ENCODE measurements around the gene ZBTB7C.

ZBTB7C gene

GRCh38 chr18:48159816-48160215 is 249.4 kb downstream of the ZBTB7C start:
- no peak for DNase-seq

- DNase-seq, result no peak
Measured at GRCh38 chr18:48158721-48159120, 250.5 kb downstream of the ZBTB7C start.

DNA sequence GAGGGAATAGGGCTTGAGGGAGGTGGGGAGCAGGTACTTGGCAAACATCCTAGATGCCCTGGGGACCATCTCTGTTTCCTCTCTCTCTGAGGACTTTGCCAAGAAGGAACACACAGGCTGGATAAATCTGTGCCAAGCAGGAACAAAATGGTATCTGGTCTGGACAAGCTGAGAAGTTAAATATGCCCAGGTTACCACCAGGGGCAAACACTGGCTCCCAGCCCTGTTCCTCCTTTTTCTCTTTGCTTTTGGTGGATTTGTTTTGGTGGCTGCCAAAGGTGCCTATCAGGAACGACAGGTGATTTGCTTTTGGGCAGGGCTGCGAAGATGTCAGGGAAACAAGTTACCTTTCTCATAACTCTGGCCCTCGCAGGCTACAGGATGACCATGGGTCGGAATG is 251.2 kb downstream of the ZBTB7C start:
- no peak for DNase-seq

DNA sequence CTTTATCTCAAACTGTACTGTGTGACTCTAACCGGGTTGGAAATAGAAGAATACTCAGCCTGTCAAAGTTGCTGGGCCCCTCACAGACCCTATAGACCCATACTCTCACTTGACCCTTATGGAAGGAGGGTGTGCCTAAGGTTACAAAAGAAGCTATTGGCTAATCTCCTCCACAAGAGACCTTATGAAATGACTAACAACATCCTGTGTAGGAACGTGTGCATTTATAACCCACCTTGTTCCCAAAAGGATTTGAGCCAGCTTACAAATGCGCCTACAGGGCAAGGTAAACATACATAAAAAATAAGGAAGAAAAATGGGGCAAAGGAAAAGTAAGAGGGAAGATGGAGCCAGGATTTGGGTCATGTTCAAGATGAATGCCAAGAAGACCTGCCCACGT is 253.3 kb downstream of the ZBTB7C start:
- DNase-seq, result no peak

- DNase-seq, result no peak
Measured at GRCh38 chr18:48154828-48155227, 254.4 kb downstream of the ZBTB7C start.

DNA sequence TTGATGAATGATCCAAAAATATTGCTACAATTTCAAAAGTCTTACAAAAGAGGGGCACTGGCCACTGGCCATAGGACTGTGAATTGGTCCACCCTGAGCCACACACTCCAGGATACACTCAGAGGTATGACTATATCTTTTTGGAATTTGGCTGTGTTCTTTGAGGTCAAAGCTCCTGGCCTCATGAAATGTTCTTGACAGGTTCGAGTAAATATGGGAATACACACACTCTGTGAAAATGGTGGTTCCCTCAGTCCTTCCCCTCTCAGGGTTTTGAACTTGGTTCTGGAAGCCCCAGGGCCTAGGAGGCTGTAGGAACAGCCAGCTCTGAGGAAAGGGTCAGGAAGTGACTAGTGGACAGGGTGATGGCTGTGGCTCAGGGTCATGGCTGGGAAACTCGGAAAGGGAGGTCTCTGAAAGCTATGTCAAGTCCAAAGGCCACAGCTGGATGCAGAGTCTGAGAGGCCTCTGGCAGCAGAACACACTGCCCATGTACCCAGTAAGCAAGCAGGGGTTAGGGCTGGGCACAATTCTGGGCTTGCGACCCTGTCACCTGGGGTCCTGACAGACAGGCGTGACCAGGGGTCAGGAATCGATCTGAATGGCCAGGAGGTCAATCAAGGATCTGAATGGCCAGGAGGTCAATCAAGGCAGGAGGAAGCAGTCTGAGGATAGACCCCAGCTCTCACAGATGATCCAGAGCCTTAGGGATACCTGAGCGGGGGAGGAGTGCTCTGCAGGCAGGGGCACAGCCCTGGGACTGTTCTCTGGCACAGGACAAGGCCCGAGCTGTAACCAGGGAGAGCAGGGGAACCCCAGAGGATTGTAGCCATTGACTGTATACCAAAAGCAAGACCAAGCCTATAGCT is 255.3 kb downstream of the ZBTB7C start:
- DNase-seq, result no peak

DNA sequence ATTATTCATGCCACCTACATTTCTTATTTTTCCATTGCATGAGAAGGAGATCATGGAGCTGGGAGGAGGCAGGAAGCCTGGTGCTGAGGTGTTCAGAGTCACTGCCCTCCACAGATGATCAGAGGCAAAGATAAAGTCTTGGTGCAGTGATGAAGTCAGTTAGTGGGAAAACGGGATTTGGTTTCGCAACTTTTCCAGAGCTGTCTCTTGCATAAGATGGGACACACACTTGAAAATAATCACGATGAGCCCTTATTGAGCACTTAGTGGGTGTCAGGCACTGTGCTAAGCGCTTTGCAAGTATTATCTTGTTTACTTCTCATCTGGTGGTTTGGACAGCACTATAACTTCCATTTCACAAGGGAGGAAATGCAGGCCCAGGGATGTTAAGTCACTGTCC is 256.6 kb downstream of the ZBTB7C start:
- DNase-seq, result no peak

DNA sequence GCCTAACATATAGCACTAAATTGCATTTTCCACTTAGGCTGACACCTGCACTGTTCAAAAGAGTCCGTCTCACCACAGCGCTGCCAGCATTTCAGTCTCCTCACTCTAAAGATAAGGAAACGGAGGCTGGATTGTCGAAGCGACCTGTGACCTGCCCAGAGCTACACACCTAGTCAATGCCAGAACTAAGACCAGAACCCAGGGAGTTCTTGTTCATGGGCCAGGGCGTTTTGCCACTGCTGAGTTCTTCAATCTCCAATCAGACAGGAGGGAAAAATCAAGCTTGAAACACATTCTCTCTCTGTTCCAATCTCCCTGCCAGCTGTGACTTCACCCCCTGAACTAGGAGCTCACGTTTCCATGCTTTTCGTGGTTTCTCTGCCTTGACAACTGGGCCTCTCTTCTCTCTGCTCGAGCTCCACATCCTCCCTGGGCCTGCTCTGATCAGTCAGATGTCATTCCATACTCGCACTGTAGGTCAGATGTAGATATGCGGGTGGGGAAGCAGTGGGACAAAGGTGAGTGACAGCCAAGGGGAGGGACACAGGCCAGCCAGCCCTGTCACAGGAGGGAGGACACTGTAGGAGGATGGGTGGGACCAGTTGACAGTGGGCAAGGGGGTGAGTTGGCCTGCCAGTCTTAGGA is 257.6 kb downstream of the ZBTB7C start:
- DNase-seq, result no peak

GRCh38 chr18:48149020-48149685 is 260.0 kb downstream of the ZBTB7C start:
- DNase-seq, result no peak

GRCh38 chr18:48142994-48143393 is 266.2 kb downstream of the ZBTB7C start:
- DNase-seq, result no peak

DNA sequence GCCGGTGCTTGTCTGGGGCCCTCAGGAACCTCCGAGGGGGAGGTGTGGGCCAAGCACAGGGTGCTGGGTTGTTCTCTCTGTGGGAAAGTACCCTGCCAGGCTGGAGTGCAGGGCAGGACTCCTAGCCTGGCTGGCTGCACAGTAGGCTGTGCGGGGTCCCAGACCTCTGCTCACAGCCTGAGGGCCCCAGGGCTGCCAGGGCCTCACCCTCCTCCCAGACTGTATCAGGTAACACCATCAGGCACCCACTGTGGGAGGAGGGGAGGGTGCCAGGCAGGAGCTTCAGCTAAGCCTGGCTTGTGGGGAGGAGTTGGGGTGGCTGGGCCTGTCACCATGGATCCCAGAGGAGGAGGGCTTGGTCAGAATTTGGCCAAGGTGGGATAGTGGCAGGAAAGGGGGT is 266.8 kb downstream of the ZBTB7C start:
- DNase-seq, result no peak

GRCh38 chr18:48140731-48141130 is 268.5 kb downstream of the ZBTB7C start:
- no peak for DNase-seq

- no peak for DNase-seq
Measured at GRCh38 chr18:48139431-48140347, 269.5 kb downstream of the ZBTB7C start.

DNA sequence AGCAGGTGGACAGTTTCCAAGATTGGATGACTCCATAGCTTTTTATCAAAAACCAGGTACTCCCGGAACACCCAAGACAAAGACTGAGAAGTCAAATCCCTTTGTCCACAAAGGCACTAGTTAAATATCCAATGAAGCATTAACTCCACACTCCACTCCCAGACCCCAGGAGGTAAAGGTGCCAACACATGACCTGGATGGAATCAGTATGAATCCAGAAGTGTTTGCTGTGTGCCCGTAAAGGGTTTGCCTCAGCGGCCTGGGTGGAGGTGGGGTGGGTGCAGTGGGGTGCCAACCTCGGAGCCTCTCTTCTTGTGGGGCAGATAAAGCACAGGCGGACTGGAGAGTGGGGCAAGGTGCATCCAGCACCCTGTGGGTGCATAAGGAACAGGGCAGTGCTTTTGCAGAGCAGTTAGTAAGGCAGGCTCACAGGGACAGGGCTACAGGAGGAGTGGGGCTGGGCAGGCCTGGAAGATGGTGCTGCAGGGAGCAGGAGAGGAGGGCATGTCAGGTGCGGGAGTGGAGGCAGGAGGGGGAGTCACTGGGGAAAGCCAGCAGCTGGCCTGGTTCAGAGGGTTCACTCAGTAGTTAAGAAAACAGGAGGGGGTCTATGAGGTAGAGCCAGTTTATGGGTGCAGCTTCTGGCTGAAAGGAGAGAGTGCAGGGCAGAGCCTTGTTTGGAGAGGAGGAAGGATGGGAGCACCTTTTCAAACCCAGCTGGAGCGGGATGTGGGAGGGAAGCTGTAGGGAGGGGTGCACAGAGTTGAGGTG is 270.3 kb downstream of the ZBTB7C start:
- no peak for DNase-seq

DNA sequence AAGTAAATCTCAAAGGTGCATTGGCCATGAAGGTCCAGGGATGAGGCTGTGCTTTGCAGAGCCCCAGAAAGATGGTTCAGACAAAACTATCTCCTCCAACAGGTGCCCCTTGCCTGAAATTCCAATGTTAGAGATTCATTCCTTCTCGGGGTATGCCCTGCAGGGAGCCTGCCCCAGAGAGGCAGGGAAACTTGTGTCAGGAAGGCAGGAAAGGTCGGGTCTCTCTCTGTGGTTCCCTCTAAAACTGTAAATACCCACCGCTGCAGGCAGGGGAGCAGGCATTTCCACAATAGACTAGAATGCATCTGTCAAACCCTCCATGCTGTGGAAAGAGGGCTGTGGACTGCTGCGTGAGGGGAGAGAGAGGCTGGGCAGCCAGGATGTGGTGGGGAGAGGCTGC is 271.0 kb downstream of the ZBTB7C start:
- DNase-seq, result no peak

DNA sequence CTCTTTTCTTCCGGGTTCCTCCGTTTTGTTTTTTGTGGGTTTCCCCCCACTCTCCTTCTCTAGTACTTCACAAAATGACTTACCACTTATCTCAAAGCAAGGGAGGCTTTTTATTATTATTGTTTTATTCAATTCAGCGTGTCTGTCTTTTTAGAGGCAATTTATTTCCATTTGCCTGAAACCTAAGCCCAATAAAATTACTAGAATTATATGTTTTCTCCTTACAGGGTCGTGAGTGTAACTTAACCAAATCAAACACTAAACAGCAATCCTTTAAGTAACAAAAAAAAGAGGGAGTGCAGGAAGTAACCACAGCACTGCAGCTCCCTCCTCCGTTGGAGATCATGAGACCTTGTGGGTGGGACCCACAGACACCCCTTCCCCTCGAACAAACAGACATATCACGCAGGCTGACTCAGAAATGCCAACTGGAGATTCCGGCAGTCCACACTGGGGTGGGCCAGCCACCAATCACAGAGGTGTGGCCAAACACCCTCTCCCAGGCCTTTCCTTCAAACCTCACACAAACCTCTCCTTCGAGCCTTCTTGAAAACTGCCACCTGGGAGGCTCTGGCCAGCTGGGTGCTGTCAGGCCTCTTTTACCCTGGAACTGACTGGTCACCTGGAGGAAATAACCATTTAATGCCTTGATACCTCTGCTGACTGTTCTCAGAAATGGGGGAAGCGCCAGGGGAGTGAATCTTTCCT is 271.7 kb downstream of the ZBTB7C start:
- DNase-seq, result no peak

- DNase-seq, result no peak
Measured at GRCh38 chr18:48136827-48137373, 272.3 kb downstream of the ZBTB7C start.

DNA sequence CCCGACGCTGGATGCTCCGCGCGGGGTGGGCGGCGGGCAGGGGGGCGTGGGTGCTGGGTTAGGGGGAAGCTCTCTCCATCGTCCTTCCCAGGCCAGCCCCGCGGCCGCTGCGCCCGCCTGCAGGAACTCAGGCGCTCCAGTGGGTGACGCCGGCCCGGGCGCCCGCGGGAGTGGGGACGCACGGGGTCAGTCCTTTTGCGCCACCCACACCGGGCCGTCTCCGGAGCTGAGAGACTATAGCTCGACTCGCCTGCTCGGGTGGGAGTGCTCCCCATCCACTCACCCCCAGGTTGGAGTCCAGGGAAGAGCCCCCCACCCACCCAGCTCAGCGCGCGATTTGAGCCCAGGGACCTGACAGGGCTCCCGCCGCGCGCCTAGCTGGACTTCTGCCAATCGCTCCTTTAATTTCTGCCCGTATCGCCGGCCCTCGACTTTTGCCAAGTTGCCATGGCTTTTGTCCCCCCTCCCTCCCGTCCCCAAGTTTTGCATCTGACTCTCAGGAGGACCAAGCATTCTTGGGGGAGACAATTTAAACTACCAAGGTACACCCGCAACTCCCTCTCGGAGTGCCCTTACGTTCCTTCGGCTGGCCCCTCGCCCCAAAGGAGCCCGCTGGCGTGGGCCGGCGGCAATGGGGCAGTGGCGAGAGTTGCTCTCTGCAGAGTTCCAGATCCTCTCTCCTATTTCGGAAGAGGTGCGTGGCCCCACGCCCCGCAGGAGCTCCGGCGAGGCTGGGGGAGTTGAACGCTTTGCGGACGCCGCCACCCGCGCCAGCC is 272.9 kb downstream of the ZBTB7C start:
- no peak for DNase-seq

DNA sequence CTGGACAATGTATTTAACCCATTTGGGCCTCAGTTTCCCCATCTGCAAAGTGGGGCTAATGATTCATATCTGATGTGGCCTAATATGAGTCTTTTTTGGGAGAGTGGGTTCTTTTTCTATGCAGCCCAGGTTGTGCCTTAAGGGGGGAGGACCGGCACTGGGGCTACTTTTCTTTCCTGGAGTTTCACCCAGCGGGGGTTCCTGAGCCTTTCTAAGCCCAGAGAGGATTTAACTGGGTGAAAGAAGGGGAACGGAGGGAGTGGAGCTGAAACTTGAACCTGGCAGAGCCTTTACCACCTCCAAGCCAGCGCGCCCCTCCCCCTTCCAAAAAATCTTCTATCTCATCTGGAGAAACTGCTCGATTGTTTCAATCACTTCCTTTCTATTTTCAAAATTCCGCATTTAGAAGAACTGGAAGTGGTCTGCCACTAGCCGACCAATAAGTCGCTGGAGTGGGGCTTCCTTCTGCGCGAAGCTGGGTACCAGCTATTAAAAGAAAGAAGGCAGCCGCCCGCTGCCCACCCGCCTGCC is 273.7 kb downstream of the ZBTB7C start:
- DNase-seq, result no peak

GRCh38 chr18:48134609-48135008 is 274.6 kb downstream of the ZBTB7C start:
- no peak for DNase-seq
